Astrocyte of the cerebellum (primary cell): ENCODE measurements around the gene ANO8.

ENCODE experiments used
- DNase-seq: peaks from one replicate; pipeline ENCODE4 v3.0.0-alpha.2; 2011; ENCODE audit warnings: low read depth
- H3K4me3 ChIP-seq: 2 replicates; pipeline ENCODE4 v1.5.1; 2011; ENCODE audit warnings: mild to moderate bottlenecking, low read depth, low read length, moderate library complexity
- in situ Hi-C: cut with HindIII; loops from 2 replicates; pipeline ENCODE4 v1.10.0; 2017; ENCODE audit warnings: low sequenced_read_pairs
- TF ChIP-seq, protein P1 (sequence below): IDR thresholded peaks from 2 replicates; pipeline ENCODE4 v1.5.1; 2012; ENCODE audit warnings: low read length, low read depth, moderate library complexity, mild to moderate bottlenecking; ENCODE audit errors: missing control alignments

Gene ANO8

DNA sequence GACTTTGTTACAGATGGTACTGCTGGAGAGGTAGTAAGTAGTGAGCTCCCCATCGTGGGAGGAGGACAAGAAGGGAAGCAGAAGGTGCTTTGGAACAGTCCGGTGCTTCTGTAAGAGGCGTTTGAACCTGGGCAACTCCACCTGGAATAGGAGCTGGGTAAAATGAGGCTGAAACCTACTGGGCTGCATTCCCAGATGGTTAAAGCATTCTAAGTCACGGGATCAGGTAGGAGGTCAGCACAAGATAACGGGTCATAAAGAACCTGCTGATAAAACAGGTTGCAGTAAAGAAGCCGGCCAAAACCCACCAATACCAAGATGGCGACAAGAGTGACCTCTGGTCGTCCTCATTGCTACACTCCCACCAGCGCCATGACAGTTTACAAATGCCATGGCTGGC lies 47.9 kb downstream of the ANO8 start:
- H3K4me3 ChIP-seq, result no peak overlapping the region
- in situ Hi-C loops, result no loop called here
- TF ChIP-seq, protein P1, sequence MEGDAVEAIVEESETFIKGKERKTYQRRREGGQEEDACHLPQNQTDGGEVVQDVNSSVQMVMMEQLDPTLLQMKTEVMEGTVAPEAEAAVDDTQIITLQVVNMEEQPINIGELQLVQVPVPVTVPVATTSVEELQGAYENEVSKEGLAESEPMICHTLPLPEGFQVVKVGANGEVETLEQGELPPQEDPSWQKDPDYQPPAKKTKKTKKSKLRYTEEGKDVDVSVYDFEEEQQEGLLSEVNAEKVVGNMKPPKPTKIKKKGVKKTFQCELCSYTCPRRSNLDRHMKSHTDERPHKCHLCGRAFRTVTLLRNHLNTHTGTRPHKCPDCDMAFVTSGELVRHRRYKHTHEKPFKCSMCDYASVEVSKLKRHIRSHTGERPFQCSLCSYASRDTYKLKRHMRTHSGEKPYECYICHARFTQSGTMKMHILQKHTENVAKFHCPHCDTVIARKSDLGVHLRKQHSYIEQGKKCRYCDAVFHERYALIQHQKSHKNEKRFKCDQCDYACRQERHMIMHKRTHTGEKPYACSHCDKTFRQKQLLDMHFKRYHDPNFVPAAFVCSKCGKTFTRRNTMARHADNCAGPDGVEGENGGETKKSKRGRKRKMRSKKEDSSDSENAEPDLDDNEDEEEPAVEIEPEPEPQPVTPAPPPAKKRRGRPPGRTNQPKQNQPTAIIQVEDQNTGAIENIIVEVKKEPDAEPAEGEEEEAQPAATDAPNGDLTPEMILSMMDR, result no peak
- no peak for DNase-seq

DNA sequence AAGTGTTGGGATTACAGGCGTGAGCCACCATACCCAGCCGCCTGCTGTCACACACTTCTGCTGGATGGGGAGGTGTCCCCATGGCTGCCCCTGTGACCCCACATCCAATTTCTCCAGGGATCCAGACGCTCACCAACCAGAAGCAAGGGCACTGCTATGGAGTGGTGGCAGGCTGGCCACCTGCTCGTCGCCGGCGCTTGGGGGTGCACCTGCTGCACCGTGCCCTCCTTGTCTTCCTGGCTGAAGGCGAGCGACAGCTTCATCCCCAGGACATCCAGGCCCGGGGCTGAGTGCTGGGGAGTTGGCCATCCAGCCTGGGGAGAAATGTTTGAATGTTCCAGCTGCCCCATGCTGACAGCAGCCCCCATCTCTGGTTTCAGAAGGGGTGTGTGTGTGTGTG lies 48.4 kb downstream of the ANO8 start:
- in situ Hi-C loops, result no loop called here

DNA sequence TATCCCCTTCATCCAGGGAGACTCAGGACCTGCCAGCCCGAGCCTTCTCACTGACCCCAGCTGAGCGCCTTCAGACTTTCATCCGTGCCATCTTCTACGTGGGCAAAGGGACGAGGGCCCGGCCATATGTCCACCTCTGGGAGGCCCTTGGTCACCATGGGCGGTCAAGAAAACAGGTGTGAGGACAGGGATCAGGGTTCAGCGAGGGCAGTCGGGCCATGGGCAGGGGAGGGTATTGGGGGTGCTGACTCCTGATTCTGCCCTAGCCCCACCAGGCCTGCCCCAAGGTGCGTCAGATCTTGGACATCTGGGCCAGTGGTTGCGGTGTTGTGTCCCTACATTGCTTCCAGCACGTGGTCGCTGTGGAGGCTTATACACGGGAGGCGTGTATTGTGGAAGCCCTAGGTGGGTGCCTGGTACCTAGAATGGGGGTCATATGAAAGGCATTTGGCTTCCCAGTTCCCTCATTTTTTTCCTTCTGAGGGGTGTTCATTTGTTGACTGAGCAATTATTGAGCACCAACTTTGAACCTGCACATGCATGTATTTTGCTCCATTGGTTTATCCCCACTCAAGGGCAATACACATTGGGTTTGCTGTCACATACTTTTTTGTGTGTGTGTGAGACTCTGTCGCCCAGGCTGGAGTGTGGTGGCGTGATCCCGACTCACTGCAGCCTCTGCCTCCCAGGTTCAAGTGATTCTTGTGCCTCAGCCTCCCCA lies 49.1 kb downstream of the ANO8 start:
- no peak for DNase-seq
- no peak overlapping the region for H3K4me3 ChIP-seq
- in situ Hi-C loops, result no loop called here
- TF ChIP-seq, protein P1, result no peak

More for the DNA sequence above, 48.4 kb downstream of the ANO8 start:
- TF ChIP-seq, protein P1, result no peak
- H3K4me3 ChIP-seq, result no peak overlapping the region
- no peak for DNase-seq

DNA sequence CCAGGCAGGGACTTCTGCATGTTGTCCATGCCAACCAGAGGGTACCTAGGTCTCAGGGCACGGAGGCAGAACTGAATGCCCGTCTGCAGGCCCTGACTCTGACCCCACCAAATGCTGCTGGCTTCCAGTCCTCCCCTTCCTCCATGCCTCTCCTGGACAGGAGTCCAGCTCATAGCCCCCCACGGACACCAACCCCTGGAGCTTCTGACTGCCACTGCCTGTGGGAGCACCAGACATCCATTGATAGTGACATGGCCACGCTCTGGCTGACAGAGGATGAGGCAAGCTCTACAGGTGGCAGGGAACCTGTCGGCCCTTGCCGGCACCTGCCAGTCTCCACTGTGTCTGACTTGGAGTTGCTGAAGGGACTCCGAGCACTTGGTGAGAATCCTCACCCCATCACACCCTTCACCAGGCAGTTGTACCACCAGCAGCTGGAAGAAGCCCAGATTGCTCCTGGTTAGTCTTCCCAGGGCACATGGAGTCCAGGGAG lies 51.1 kb downstream of the ANO8 start:
- no peak for DNase-seq
- H3K4me3 ChIP-seq, result no peak overlapping the region
- TF ChIP-seq, protein P1, result no peak

DNA sequence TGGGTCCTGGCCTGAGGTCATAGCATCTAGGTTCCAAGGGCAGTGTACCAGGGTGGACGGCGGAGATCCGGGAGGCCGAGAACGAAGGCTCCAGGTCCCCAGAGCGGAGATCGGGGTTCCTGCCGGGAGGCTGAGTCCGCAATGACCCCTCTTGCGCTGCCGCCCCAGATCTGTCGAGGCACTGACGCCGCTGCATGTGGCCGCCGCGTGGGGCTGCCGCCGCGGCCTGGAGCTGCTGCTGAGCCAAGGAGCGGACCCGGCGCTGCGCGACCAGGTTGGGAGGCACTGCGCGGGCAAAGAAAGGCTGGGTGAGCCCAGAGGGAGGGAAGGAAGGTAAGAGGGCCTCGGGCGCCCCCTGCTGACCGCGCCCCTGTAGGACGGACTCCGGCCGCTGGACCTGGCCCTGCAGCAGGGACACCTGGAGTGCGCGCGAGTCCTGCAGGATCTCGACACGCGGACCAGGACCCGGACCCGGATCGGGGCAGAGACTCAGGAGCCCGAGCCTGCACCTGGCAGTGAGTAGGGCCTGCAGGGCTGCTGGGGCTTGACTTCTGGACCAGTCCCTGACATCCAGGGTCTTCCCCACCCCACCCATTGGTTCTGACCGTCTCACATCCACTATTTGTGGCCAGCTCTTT lies 52.0 kb downstream of the ANO8 start:
- peak overlapping the region; percentile 27 for H3K4me3 ChIP-seq
- in situ Hi-C loops, result no loop called here
- TF ChIP-seq, protein P1, result peak; percentile 88
- peak; percentile 18 for DNase-seq

More for the DNA sequence above, 51.1 kb downstream of the ANO8 start:
- in situ Hi-C loops, result no loop called here

DNA sequence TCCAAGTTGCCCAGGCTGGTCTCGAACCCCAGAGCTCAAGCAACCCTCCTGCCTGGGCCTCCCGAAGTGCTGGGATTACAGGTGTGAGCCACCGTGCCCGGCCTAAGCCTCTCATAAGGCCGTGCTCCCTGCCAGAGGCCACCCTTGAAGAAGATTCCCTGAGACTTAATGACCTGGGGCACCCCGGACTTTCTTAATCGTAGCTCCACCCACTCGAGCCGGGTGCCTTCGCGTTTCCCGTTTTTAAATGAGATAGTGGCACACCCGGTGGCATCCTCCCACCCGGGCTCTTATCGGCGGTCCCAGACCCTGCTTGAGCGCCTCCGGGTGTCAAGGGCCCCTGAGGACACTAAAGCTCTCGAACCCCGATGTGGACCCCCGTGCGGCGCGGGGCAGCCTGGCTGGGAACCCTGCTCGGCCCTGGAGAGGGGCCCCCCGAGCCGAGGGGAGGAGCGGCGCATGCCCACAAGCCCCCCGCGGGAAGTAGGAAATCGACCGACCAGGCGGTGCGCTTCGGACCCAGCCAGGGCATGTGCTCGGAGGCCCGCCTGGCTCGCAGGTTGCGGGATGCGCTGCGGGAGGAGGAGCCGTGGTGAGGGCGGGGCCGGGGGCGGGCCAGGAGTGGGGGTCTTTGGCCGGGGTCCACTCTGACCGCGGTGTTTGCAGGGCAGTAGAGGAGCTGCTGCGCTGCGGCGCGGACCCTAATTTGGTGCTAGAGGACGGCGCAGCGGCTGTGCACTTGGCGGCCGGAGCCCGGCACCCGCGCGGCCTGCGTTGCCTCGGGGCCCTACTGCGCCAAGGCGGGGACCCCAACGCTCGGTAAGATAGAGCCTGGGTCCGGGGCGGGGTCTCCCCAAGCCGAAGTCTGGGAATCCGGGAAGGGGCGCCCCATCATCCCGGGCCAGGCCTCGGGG lies 53.0 kb downstream of the ANO8 start, which contains the start of gene ANKLE1:
Gene ANKLE1 (plus strand): TSS at position 511 of the 914 bp plus-strand sequence. CDS start 20 bp downstream, at position 531.
- TF ChIP-seq, protein P1, result no peak
- peak within 1 kb of the TSS; percentile 33 for H3K4me3 ChIP-seq
- DNase-seq, result no peak
- in situ Hi-C loops, result no loop called here
